ENCODE results near the gene WHRN. TPM values are rescaled to one million over a fixed set of nuclear protein-coding genes. Genes with fewer than 3 reads are reported as not detected.

WHRN gene
- total and polyA plus RNA-seq, 2 of the 13 experiments (the other 11 are each of a cell fraction or from before 2014, with no cell fraction given), result 2.3 to 5.3 TPM

DNA sequence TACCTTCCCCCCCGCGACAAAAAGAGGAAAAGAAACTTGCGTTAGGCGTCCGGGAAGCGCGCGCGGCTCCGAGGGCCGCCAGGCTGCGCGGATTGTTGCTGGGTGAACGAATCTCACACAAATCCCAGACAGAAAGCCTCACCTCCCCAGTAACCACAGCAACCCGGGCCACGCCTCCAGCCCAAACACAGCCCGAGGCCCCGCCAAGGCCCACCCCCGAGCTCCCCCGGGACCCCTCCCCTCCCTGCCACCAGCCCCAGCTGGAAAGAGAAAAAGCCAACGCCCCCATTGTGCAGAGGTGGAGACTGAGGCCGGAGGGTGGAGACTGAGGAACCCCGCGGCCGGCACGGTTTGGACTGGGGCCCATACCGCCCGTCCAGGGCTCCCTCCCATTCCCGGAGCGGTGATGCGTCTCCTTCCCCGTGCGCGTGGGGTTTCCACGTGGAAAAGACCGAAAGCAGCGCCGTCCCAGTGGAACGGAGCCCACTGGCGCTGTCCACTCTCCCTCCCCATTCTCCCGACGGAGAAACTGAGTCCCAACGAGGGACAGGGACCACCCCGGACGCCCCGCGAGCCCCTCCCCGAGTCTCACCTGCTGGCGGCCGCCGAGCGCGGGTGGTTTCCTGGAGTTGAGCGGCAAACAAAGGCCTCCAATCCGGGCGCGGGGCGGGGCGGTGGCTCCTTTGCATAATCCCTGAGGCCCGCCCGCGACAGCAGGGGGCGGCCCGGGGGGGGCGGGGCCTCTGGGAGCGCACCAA, 107.2 kb downstream of the WHRN start (continued):
- TF ChIP-seq, protein P1, sequence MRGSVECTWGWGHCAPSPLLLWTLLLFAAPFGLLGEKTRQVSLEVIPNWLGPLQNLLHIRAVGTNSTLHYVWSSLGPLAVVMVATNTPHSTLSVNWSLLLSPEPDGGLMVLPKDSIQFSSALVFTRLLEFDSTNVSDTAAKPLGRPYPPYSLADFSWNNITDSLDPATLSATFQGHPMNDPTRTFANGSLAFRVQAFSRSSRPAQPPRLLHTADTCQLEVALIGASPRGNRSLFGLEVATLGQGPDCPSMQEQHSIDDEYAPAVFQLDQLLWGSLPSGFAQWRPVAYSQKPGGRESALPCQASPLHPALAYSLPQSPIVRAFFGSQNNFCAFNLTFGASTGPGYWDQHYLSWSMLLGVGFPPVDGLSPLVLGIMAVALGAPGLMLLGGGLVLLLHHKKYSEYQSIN (CRISPR knock-in tag; IDR thresholded peaks at IDR 0.05; ENCODE audit: borderline replicate concordance), result no peak
- TF ChIP-seq ZFP41 (CRISPR knock-in tag; IDR thresholded peaks at IDR 0.05; ENCODE audit: borderline replicate concordance) (0 out of 2 replicates have a peak, but pooled peaks have one; percentile 15), TBX2 (CRISPR knock-in tag; IDR thresholded peaks at IDR 0.05; ENCODE audit: borderline replicate concordance) (peak; percentile 28; the same call in 1 of the 2 replicates), HDAC1 (CRISPR knock-in tag; IDR thresholded peaks at IDR 0.05) (peak; percentile 63; the same call in 1 of the 2 replicates), KDM3A (CRISPR knock-in tag; IDR thresholded peaks at IDR 0.05; ENCODE audit: low read depth) (0 out of 2 replicates have a peak, but pooled peaks have one; percentile 47), KDM2A (CRISPR knock-in tag; IDR thresholded peaks at IDR 0.05; ENCODE audit: borderline replicate concordance, low read depth) (0 out of 2 replicates have a peak, but pooled peaks have one; percentile 42), FOXO1 (CRISPR knock-in tag; IDR thresholded peaks at IDR 0.05) (peak; percentile 6; the same call in 1 of the 2 replicates), SIN3B (IDR thresholded peaks at IDR 0.05; ENCODE audit: low read length) (no peak), DMAP1 (CRISPR knock-in tag; IDR thresholded peaks at IDR 0.05) (0 out of 2 replicates have a peak, but pooled peaks have one; percentile 41), POLR2A (IDR thresholded peaks at IDR 0.05; ENCODE audit: insufficient read depth in 1 of 2, low read depth in 2 of 2, low read length in 2 of 2) (0 out of 4 replicates have a peak, but pooled peaks of 1 of the 2 experiments have one; percentile 15), SOX5 (CRISPR knock-in tag; IDR thresholded peaks at IDR 0.05; ENCODE audit: borderline replicate concordance) (no peak), NFATC3 (CRISPR knock-in tag; IDR thresholded peaks at IDR 0.05) (0 out of 2 replicates have a peak, but pooled peaks have one; percentile 16)
- TF ChIP-seq, protein P2, sequence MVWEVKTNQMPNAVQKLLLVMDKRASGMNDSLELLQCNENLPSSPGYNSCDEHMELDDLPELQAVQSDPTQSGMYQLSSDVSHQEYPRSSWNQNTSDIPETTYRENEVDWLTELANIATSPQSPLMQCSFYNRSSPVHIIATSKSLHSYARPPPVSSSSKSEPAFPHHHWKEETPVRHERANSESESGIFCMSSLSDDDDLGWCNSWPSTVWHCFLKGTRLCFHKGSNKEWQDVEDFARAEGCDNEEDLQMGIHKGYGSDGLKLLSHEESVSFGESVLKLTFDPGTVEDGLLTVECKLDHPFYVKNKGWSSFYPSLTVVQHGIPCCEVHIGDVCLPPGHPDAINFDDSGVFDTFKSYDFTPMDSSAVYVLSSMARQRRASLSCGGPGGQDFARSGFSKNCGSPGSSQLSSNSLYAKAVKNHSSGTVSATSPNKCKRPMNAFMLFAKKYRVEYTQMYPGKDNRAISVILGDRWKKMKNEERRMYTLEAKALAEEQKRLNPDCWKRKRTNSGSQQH (CRISPR knock-in tag; IDR thresholded peaks at IDR 0.05; ENCODE audit: low read depth), result 0 out of 2 replicates have a peak, but pooled peaks have one; percentile 19
- TF ChIP-seq, protein P3, sequence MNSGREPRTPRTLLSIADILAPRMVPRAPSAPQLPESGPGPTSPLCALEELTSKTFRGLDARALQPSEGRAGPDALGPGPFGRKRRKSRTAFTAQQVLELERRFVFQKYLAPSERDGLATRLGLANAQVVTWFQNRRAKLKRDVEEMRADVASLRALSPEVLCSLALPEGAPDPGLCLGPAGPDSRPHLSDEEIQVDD (CRISPR knock-in tag; IDR thresholded peaks at IDR 0.05; ENCODE audit: borderline replicate concordance), result peak; percentile 32; the same call in 1 of the 2 replicates
- TF ChIP-seq, protein P4, sequence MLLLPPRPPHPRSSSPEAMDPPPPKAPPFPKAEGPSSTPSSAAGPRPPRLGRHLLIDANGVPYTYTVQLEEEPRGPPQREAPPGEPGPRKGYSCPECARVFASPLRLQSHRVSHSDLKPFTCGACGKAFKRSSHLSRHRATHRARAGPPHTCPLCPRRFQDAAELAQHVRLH (CRISPR knock-in tag; IDR thresholded peaks at IDR 0.05; ENCODE audit: borderline replicate concordance, low read depth), result peak; percentile 42; the same call in 1 of the 2 replicates
- TF ChIP-seq, protein P5, sequence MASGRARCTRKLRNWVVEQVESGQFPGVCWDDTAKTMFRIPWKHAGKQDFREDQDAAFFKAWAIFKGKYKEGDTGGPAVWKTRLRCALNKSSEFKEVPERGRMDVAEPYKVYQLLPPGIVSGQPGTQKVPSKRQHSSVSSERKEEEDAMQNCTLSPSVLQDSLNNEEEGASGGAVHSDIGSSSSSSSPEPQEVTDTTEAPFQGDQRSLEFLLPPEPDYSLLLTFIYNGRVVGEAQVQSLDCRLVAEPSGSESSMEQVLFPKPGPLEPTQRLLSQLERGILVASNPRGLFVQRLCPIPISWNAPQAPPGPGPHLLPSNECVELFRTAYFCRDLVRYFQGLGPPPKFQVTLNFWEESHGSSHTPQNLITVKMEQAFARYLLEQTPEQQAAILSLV (CRISPR knock-in tag; IDR thresholded peaks at IDR 0.05; ENCODE audit: borderline replicate concordance), result 0 out of 2 replicates have a peak, but pooled peaks have one; percentile 25
- TF ChIP-seq, protein P6, sequence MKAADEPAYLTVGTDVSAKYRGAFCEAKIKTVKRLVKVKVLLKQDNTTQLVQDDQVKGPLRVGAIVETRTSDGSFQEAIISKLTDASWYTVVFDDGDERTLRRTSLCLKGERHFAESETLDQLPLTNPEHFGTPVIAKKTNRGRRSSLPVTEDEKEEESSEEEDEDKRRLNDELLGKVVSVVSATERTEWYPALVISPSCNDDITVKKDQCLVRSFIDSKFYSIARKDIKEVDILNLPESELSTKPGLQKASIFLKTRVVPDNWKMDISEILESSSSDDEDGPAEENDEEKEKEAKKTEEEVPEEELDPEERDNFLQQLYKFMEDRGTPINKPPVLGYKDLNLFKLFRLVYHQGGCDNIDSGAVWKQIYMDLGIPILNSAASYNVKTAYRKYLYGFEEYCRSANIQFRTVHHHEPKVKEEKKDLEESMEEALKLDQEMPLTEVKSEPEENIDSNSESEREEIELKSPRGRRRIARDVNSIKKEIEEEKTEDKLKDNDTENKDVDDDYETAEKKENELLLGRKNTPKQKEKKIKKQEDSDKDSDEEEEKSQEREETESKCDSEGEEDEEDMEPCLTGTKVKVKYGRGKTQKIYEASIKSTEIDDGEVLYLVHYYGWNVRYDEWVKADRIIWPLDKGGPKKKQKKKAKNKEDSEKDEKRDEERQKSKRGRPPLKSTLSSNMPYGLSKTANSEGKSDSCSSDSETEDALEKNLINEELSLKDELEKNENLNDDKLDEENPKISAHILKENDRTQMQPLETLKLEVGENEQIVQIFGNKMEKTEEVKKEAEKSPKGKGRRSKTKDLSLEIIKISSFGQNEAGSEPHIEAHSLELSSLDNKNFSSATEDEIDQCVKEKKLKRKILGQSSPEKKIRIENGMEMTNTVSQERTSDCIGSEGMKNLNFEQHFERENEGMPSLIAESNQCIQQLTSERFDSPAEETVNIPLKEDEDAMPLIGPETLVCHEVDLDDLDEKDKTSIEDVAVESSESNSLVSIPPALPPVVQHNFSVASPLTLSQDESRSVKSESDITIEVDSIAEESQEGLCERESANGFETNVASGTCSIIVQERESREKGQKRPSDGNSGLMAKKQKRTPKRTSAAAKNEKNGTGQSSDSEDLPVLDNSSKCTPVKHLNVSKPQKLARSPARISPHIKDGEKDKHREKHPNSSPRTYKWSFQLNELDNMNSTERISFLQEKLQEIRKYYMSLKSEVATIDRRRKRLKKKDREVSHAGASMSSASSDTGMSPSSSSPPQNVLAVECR (CRISPR knock-in tag; IDR thresholded peaks at IDR 0.05; ENCODE audit: borderline replicate concordance), result peak; percentile 60; the same call in 1 of the 2 replicates
- TF ChIP-seq, protein P7, sequence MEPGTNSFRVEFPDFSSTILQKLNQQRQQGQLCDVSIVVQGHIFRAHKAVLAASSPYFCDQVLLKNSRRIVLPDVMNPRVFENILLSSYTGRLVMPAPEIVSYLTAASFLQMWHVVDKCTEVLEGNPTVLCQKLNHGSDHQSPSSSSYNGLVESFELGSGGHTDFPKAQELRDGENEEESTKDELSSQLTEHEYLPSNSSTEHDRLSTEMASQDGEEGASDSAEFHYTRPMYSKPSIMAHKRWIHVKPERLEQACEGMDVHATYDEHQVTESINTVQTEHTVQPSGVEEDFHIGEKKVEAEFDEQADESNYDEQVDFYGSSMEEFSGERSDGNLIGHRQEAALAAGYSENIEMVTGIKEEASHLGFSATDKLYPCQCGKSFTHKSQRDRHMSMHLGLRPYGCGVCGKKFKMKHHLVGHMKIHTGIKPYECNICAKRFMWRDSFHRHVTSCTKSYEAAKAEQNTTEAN (CRISPR knock-in tag; conservative IDR thresholded peaks at IDR 0.05), result no peak

Data from HepG2 (cell line).